WTC11 (cell line): Measurements from ENCODE around the gene PCGF3. TPM values are rescaled to one million over a fixed set of nuclear protein-coding genes. Genes with fewer than 3 reads are reported as not detected.
A peak's percentile ranks its signal among the peaks of the same experiment; 100 is the strongest.

Experiments
- ATAC-seq: fragments of 200-7000 bp; cut with Tn5 transposase; 2 replicates; pipeline ENCODE4 v1.10.0; 2021; ENCODE audit warnings: mild to moderate bottlenecking, moderate library complexity
- CTCF ChIA-PET: fragments of 300-600 bp; sonication (Branson Sonifier 250); formaldehyde crosslinking; loops from one replicate; lab custom pipeline; 2021; ENCODE audit warnings: antibody characterized with exemption; lab: Charles Lee
- POLR2A ChIA-PET: fragments of 350-600 bp; sonication (Branson Sonifier 250); formaldehyde crosslinking; loops from one replicate; lab custom pipeline; 2021; ENCODE audit warnings: antibody characterized with exemption; lab: Charles Lee
- DNase-seq: peaks from one replicate; pipeline ENCODE4 v3.0.0; 2021; ENCODE audit warnings: low spot score
- H3K27ac Mint-ChIP-seq: 2 replicates; pipeline ENCODE4 v1.8.0; 2021; ENCODE audit warnings: mixed read lengths
- H3K27me3 Mint-ChIP-seq: 2 replicates; pipeline ENCODE4 v1.8.0; 2021; ENCODE audit warnings: low read depth, mild to moderate bottlenecking, moderate library complexity, mixed read lengths
- H3K36me3 Mint-ChIP-seq: 2 replicates; pipeline ENCODE4 v1.8.0; 2021; ENCODE audit warnings: mixed read lengths
- H3K4me1 Mint-ChIP-seq: 2 replicates; pipeline ENCODE4 v1.8.0; 2022; ENCODE audit warnings: mixed read lengths
- H3K4me3 Mint-ChIP-seq: 2 replicates; pipeline ENCODE4 v1.8.0; 2021; ENCODE audit warnings: mild to moderate bottlenecking, moderate library complexity, mixed read lengths
- H3K9me3 Mint-ChIP-seq: 2 replicates; pipeline ENCODE4 v1.8.0; 2021; ENCODE audit warnings: mixed read lengths
- AFF4 ChIP-seq: sonication (generic); formaldehyde crosslinking; IDR thresholded peaks from 2 replicates; pipeline ENCODE4 v1.8.1; 2023; ENCODE audit warnings: mild to moderate bottlenecking, missing genetic modification reagents, borderline replicate concordance
- CTCF ChIP-seq: fragments of 200-600 bp; IDR thresholded peaks from 2 replicates; pipeline ENCODE4 v1.8.0; 2022; ENCODE audit warnings: antibody characterized with exemption
- E2F1 ChIP-seq: sonication (generic); formaldehyde crosslinking; IDR thresholded peaks from 2 replicates; pipeline ENCODE4 v1.8.0; 2022; ENCODE audit warnings: mild to moderate bottlenecking, missing genetic modification reagents
- ERG ChIP-seq: fragments of 250-450 bp; sonication (Bioruptor Pico); IDR thresholded peaks from 2 replicates; pipeline ENCODE4 v1.8.0; 2021; ENCODE audit warnings: mild to moderate bottlenecking
- FOXK1 ChIP-seq: sonication (generic); formaldehyde crosslinking; IDR thresholded peaks from 2 replicates; pipeline ENCODE4 v1.8.0; 2022; ENCODE audit warnings: mild to moderate bottlenecking, moderate library complexity, missing genetic modification reagents
- FOXP4 ChIP-seq: sonication (generic); formaldehyde crosslinking; IDR thresholded peaks from 2 replicates; pipeline ENCODE4 v1.8.0; 2022; ENCODE audit warnings: mild to moderate bottlenecking, missing genetic modification reagents
- IRF2 ChIP-seq: sonication (generic); formaldehyde crosslinking; IDR thresholded peaks from 2 replicates; pipeline ENCODE4 v1.8.0; 2022; ENCODE audit warnings: low read depth, missing genetic modification reagents, borderline replicate concordance
- KAT7 ChIP-seq: sonication (generic); formaldehyde crosslinking; IDR thresholded peaks from 2 replicates; pipeline ENCODE4 v1.8.1; 2023; ENCODE audit warnings: missing genetic modification reagents, mild to moderate bottlenecking, borderline replicate concordance
- MYBL2 ChIP-seq: sonication (generic); formaldehyde crosslinking; IDR thresholded peaks from 2 replicates; pipeline ENCODE4 v1.8.1; 2023; ENCODE audit warnings: mild to moderate bottlenecking, moderate library complexity, missing genetic modification reagents
- NR3C1 ChIP-seq: sonication (generic); formaldehyde crosslinking; conservative IDR thresholded peaks from 2 replicates; pipeline ENCODE4 v1.8.1; 2023; ENCODE audit warnings: low read depth, mild to moderate bottlenecking, missing genetic modification reagents
- OVOL2 ChIP-seq: fragments of 250-450 bp; sonication (Bioruptor Pico); IDR thresholded peaks from 2 replicates; pipeline ENCODE4 v1.9.0; 2021; ENCODE audit warnings: mild to moderate bottlenecking, borderline replicate concordance
- SOX15 ChIP-seq: fragments of 250-450 bp; sonication (Bioruptor Pico); IDR thresholded peaks from 2 replicates; pipeline ENCODE4 v1.9.0; 2021; ENCODE audit warnings: mild to moderate bottlenecking
- STAT6 ChIP-seq: sonication (generic); formaldehyde crosslinking; conservative IDR thresholded peaks from 2 replicates; pipeline ENCODE4 v1.8.1; 2023; ENCODE audit warnings: mild to moderate bottlenecking, low read depth, missing genetic modification reagents, moderate library complexity
- TEAD1 ChIP-seq: sonication (generic); formaldehyde crosslinking; IDR thresholded peaks from 2 replicates; pipeline ENCODE4 v1.8.0; 2022; ENCODE audit warnings: mild to moderate bottlenecking, missing genetic modification reagents
- ZNF232 ChIP-seq: sonication (generic); formaldehyde crosslinking; IDR thresholded peaks from 2 replicates; pipeline ENCODE4 v1.8.0; 2022; ENCODE audit warnings: mild to moderate bottlenecking, missing genetic modification reagents
- ZNF281 ChIP-seq: sonication (generic); formaldehyde crosslinking; IDR thresholded peaks from 2 replicates; pipeline ENCODE4 v1.8.0; 2023; ENCODE audit warnings: mild to moderate bottlenecking, missing genetic modification reagents
- total RNA-seq: library from RNA; stranded (reverse); gene quantifications from 3 replicates; pipeline ENCODE4 v1.2.3, GENCODE V29; 2021

The PCGF3 gene
- total RNA-seq, 1 experiment from 2014 or later, result 65.7 TPM

- ATAC-seq (no peak), DNase-seq (no peak)
- Mint-ChIP-seq H3K4me3 (no peak overlapping the region), H3K27ac (peak overlapping the region; percentile 97), H3K9me3 (no peaks in the 10 kb centered on the region), H3K36me3 (peaks cover 18% of the 10 kb centered on the region), H3K4me1 (peaks cover 2% of the 10 kb centered on the region; the same call in 1 of the 2 replicates), H3K27me3 (no peaks in the 10 kb centered on the region)
- TF ChIP-seq MYBL2 (CRISPR knock-in tag), result no peak
- no peak for TF ChIP-seq AFF4 (CRISPR knock-in tag)
- no peak for TF ChIP-seq ZNF232 (CRISPR knock-in tag)
- TF ChIP-seq CTCF, result no peak
- no peak for TF ChIP-seq FOXK1 (CRISPR knock-in tag)
- TF ChIP-seq KAT7, result no peak
- TF ChIP-seq NR3C1, result no peak
- no peak for TF ChIP-seq ERG
- TF ChIP-seq OVOL2 (CRISPR knock-in tag), result no peak
- CTCF ChIA-PET, result interaction anchor here (1.6 kb wide), 1 partner anchor 42 kb away, joined by 3 read pairs; no protein-coding TSS in a partner anchor
- POLR2A ChIA-PET, result no interaction called here
These were observed 20.7 kb downstream of the PCGF3 start for GRCh38 chr4:726235-726787.

- ATAC-seq (no peak; the same call in 1 of the 2 replicates), DNase-seq (no peak)
- H3K4me1 Mint-ChIP-seq, result peaks cover 2% of the 10 kb centered on the region; the same call in 1 of the 2 replicates
- no peaks in the 10 kb centered on the region for H3K27me3 Mint-ChIP-seq
- H3K9me3 Mint-ChIP-seq, result no peaks in the 10 kb centered on the region
- H3K36me3 Mint-ChIP-seq, result peaks cover 18% of the 10 kb centered on the region
- POLR2A ChIA-PET, result no interaction called here
- peak overlapping the region; percentile 97 for H3K27ac Mint-ChIP-seq
- CTCF ChIA-PET, result interaction anchor here (1.6 kb wide), 1 partner anchor 43 kb away, joined by 3 read pairs; no protein-coding TSS in a partner anchor
- no peak overlapping the region for H3K4me3 Mint-ChIP-seq
- TF ChIP-seq ZNF281 (CRISPR knock-in tag) (no peak), TEAD1 (CRISPR knock-in tag) (no peak), SOX15 (no peak), IRF2 (CRISPR knock-in tag) (no peak), E2F1 (CRISPR knock-in tag) (no peak), STAT6 (CRISPR knock-in tag) (no peak), FOXP4 (no peak)
These were observed 21.2 kb downstream of the PCGF3 start for GRCh38 chr4:726838-727237.
